DOHH2 (cell line): ENCODE measurements around the gene KYAT1.
"Not testable (repeated sequence)": the region's sequence is repeated elsewhere in the genome, so short reads cannot be mapped to it uniquely, and the experiment has no call there.

Source experiments
- H3F3A ChIP-seq: fragments of 200-600 bp; sonication (generic), shearing (Covaris generic); 2 replicates; pipeline ENCODE4 v1.6.0; 2016; ENCODE audit warnings: antibody characterized with exemption, mild to moderate bottlenecking; ENCODE audit not compliant: control insufficient read depth, insufficient read depth
- H3K27ac ChIP-seq: fragments of 200-600 bp; sonication (generic); 2 replicates; pipeline ENCODE4 v1.5.1; 2014; ENCODE audit warnings: low read depth, mild to moderate bottlenecking, low read length, moderate library complexity
- H3K27me3 ChIP-seq: fragments of 200-600 bp; sonication (generic); 2 replicates; pipeline ENCODE4 v1.6.1; 2014; ENCODE audit warnings: mild to moderate bottlenecking, low read length, mixed read lengths; ENCODE audit not compliant: control insufficient read depth
- H3K36me3 ChIP-seq: fragments of 200-600 bp; sonication (generic); 2 replicates; pipeline ENCODE4 v1.6.1; 2014; ENCODE audit warnings: mild to moderate bottlenecking, low read length, moderate library complexity, mixed read lengths; ENCODE audit not compliant: control insufficient read depth
- H3K4me1 ChIP-seq: fragments of 200-600 bp; sonication (generic); 2 replicates; pipeline ENCODE4 v1.6.1; 2014; ENCODE audit warnings: mild to moderate bottlenecking, low read length, mixed read lengths; ENCODE audit not compliant: control insufficient read depth
- H3K4me2 ChIP-seq: fragments of 200-600 bp; sonication (generic); 2 replicates; pipeline ENCODE4 v1.6.0; 2014; ENCODE audit warnings: mild to moderate bottlenecking, low read length, moderate library complexity
- H3K4me3 ChIP-seq: fragments of 200-600 bp; sonication (generic); 2 replicates; pipeline ENCODE4 v1.5.1; 2014; ENCODE audit warnings: mild to moderate bottlenecking, low read length, mixed read lengths
- H3K79me2 ChIP-seq: fragments of 200-600 bp; sonication (generic); 2 replicates; pipeline ENCODE4 v1.6.1; 2014; ENCODE audit warnings: mild to moderate bottlenecking, low read length, mixed read lengths; ENCODE audit not compliant: control insufficient read depth
- H3K9me2 ChIP-seq: fragments of 200-600 bp; sonication (generic); replicated peaks from 2 replicates; pipeline ENCODE4 v1.6.1; 2014; ENCODE audit warnings: mild to moderate bottlenecking, low read length, mixed read lengths; ENCODE audit not compliant: control insufficient read depth
- H3K9me3 ChIP-seq: fragments of 200-600 bp; sonication (generic); 2 replicates; pipeline ENCODE4 v1.6.1; 2014; ENCODE audit warnings: antibody characterized with exemption, low read length, mixed read lengths; ENCODE audit not compliant: control insufficient read depth, insufficient read depth
- H4K20me1 ChIP-seq: fragments of 200-600 bp; sonication (generic); 2 replicates; pipeline ENCODE4 v1.6.0; 2014; ENCODE audit warnings: low read depth, mild to moderate bottlenecking, antibody characterized with exemption, low read length, moderate library complexity; ENCODE audit not compliant: control insufficient read depth, insufficient read depth
- CTCF ChIP-seq: fragments of 200-600 bp; sonication (generic); IDR thresholded peaks from one replicate; pipeline ENCODE4 v1.5.1; 2014; ENCODE audit warnings: antibody characterized with exemption, mild to moderate bottlenecking, low read depth, low read length; ENCODE audit not compliant: poor library complexity, severe bottlenecking
- EZH2phosphoT487 ChIP-seq: fragments of 200-600 bp; sonication (generic); IDR thresholded peaks from 2 replicates; pipeline ENCODE4 v1.6.1; 2017; ENCODE audit warnings: borderline replicate concordance, mild to moderate bottlenecking, antibody characterized with exemption, low read length, moderate library complexity, mixed read lengths

Gene KYAT1

GRCh38 chr9:128862401-128862851, 19.3 kb downstream of the KYAT1 start:
- H3K4me1 ChIP-seq, result peaks cover 8% of the 10 kb centered on the region
- no peak overlapping the region for H3K4me3 ChIP-seq
- H3K79me2 ChIP-seq, result peaks cover 27% of the 10 kb centered on the region
- no peak overlapping the region for H3K4me2 ChIP-seq
- H3K9me2 ChIP-seq, result no peaks in the 10 kb centered on the region
- H3K36me3 ChIP-seq, result no peaks in the 10 kb centered on the region
- TF ChIP-seq CTCF (no peak), EZH2phosphoT487 (no peak)
- H4K20me1 ChIP-seq, result no peaks in the 10 kb centered on the region
- H3K27me3 ChIP-seq, result no peaks in the 10 kb centered on the region
- H3F3A ChIP-seq, result peaks cover 3% of the 10 kb centered on the region; the same call in 1 of the 2 replicates
- H3K9me3 ChIP-seq, result no peaks in the 10 kb centered on the region
- H3K27ac ChIP-seq, result no peak overlapping the region

- H3F3A ChIP-seq, result peaks cover 3% of the 10 kb centered on the region; the same call in 1 of the 2 replicates
- TF ChIP-seq CTCF (no peak), EZH2phosphoT487 (no peak)
- H3K4me1 ChIP-seq, result peaks cover 8% of the 10 kb centered on the region
- H3K4me2 ChIP-seq, result no peak overlapping the region
- no peak overlapping the region for H3K27ac ChIP-seq
- H3K79me2 ChIP-seq, result peaks cover 28% of the 10 kb centered on the region
- no peaks in the 10 kb centered on the region for H3K27me3 ChIP-seq
- no peaks in the 10 kb centered on the region for H3K9me3 ChIP-seq
- no peaks in the 10 kb centered on the region for H3K9me2 ChIP-seq
- no peaks in the 10 kb centered on the region for H3K36me3 ChIP-seq
- no peaks in the 10 kb centered on the region for H4K20me1 ChIP-seq
- no peak overlapping the region for H3K4me3 ChIP-seq
These were observed 20.2 kb downstream of the KYAT1 start for GRCh38 chr9:128861501-128861900.

GRCh38 chr9:128860937-128861336, 20.8 kb downstream of the KYAT1 start:
- Histone ChIP-seq H3K27me3 (no peaks in the 10 kb centered on the region), H3F3A (peaks cover 3% of the 10 kb centered on the region; the same call in 1 of the 2 replicates), H3K9me2 (no peaks in the 10 kb centered on the region), H3K27ac (no peak overlapping the region), H4K20me1 (no peaks in the 10 kb centered on the region), H3K79me2 (peaks cover 28% of the 10 kb centered on the region), H3K9me3 (no peaks in the 10 kb centered on the region), H3K4me1 (peaks cover 8% of the 10 kb centered on the region), H3K4me3 (no peak overlapping the region), H3K4me2 (no peak overlapping the region), H3K36me3 (no peaks in the 10 kb centered on the region)
- TF ChIP-seq EZH2phosphoT487, result no peak
- TF ChIP-seq CTCF, result no peak

GRCh38 chr9:128858476-128858875, 23.3 kb downstream of the KYAT1 start:
- H3K9me3 ChIP-seq, result not testable (repeated sequence)

GRCh38 chr9:128854454-128854853, 27.3 kb downstream of the KYAT1 start:
- H3K9me2 ChIP-seq, H4K20me1 ChIP-seq, H3K4me1 ChIP-seq, H3K9me3 ChIP-seq, H3K79me2 ChIP-seq, H3K27ac ChIP-seq, H3K4me3 ChIP-seq, H3K4me2 ChIP-seq, H3F3A ChIP-seq, H3K36me3 ChIP-seq, H3K27me3 ChIP-seq: not testable (repeated sequence)

More at GRCh38 chr9:128858476-128858875, 23.3 kb downstream of the KYAT1 start:
- not testable (repeated sequence) for H3K4me1 ChIP-seq, H3K4me2 ChIP-seq, H4K20me1 ChIP-seq, H3K27me3 ChIP-seq, H3K9me2 ChIP-seq, H3F3A ChIP-seq, H3K4me3 ChIP-seq, H3K36me3 ChIP-seq, H3K27ac ChIP-seq
- H3K79me2 ChIP-seq, result peaks cover 28% of the 10 kb centered on the region

GRCh38 chr9:128852646-128853045, 29.1 kb downstream of the KYAT1 start:
- not testable (repeated sequence) for H3K27ac ChIP-seq, H4K20me1 ChIP-seq, H3K9me2 ChIP-seq, H3F3A ChIP-seq, H3K4me2 ChIP-seq, H3K9me3 ChIP-seq, H3K36me3 ChIP-seq, H3K79me2 ChIP-seq, H3K4me3 ChIP-seq, H3K27me3 ChIP-seq, H3K4me1 ChIP-seq
